Measurements from ENCODE around the gene RNF2.

- no peak for TF ChIP-seq CTCF (optimal IDR thresholded peaks at IDR 0.05 in 1 of 3, IDR thresholded peaks at IDR 0.05 in 1 of 3, conservative IDR thresholded peaks at IDR 0.05 in 1 of 3; ENCODE audit: extremely low read depth in 1 of 3, insufficient read depth in 2 of 3, low read length in 3 of 3)
- TF ChIP-seq EZH2 (IDR thresholded peaks at IDR 0.05; ENCODE audit: low read length): no peak
These were observed 10.1 kb upstream of the RNF2 start for GRCh38 chr1:185035258-185035657.

Data from keratinocyte (primary cell).